H1 (cell line): ENCODE results near the gene UBE2L6. TPM values are rescaled to one million over a fixed set of nuclear protein-coding genes. Genes with fewer than 3 reads are reported as not detected.

Experiments used
- CTCF ChIA-PET: fragments of 300-600 bp; sonication (Branson Sonifier 250); formaldehyde crosslinking; loops from one replicate; lab custom pipeline; 2021; ENCODE audit not compliant: partially characterized antibody; lab: Charles Lee
- POLR2A ChIA-PET: fragments of 300-600 bp; sonication (Branson Sonifier 250); formaldehyde crosslinking; loops from one replicate; lab custom pipeline; 2021; ENCODE audit warnings: inconsistent platforms; ENCODE audit not compliant: partially characterized antibody; lab: Charles Lee
- DNase-seq, 2 experiments: peaks; one replicate each; pipeline versions ENCODE4 v3.0.0 to v3.0.0-alpha.2; 2010 to 2022; ENCODE audit warnings: low spot score in 2 of 2, low read depth in 1 of 2, mixed read lengths in 1 of 2
- FAIRE-seq: peaks from 2 replicates; lab custom pipeline; 2011; peaks lifted over from hg19 to GRCh38; lab: Jason Lieb, UNC
- H2AFZ ChIP-seq: 2 replicates; pipeline ENCODE4 v1.8.1; 2012; ENCODE audit warnings: low read length, inconsistent platforms
- H2AK5ac ChIP-seq: 2 replicates; pipeline ENCODE4 v1.6.1; 2013; ENCODE audit warnings: low read depth, low read length
- H2BK120ac ChIP-seq: replicated peaks from 2 replicates; pipeline ENCODE3; 2013; ENCODE audit warnings: low read depth, low read length, inconsistent platforms
- H2BK12ac ChIP-seq: 2 replicates; pipeline ENCODE4 v1.6.1; 2013; ENCODE audit warnings: low read depth, low read length
- H2BK15ac ChIP-seq: 2 replicates; pipeline ENCODE4 v1.6.1; 2013; ENCODE audit warnings: low read length
- H2BK20ac ChIP-seq: 2 replicates; pipeline ENCODE4 v1.6.1; 2013; ENCODE audit warnings: low read length
- H2BK5ac ChIP-seq: 2 replicates; pipeline ENCODE4 v1.6.1; 2013; ENCODE audit warnings: low read depth, low read length
- H3K14ac ChIP-seq: 2 replicates; pipeline ENCODE4 v1.6.1; 2013; ENCODE audit warnings: inconsistent platforms; ENCODE audit not compliant: insufficient read length
- H3K18ac ChIP-seq: 2 replicates; pipeline ENCODE4 v1.6.1; 2013; ENCODE audit warnings: low read length; ENCODE audit errors: extremely low read depth
- H3K23ac ChIP-seq: 2 replicates; pipeline ENCODE4 v1.6.1; 2013; ENCODE audit warnings: inconsistent platforms; ENCODE audit not compliant: insufficient read length
- H3K23me2 ChIP-seq: 2 replicates; pipeline ENCODE4 v1.6.1; 2013; ENCODE audit warnings: low read depth, low read length
- H3K27ac ChIP-seq: 2 replicates; pipeline ENCODE4 v1.6.1; 2011; ENCODE audit warnings: low read depth, low read length, inconsistent platforms
- H3K27me3 ChIP-seq, 4 experiments: replicated peaks in 1 of 4; 1 replicate in 1 of 4; 2 replicates in 3 of 4; pipeline versions ENCODE4 v1.6.1 to v1.8.1; 2011 to 2013; ENCODE audit warnings: low read length in 3 of 4, mild to moderate bottlenecking in 3 of 4, inconsistent platforms in 2 of 4, mixed read lengths in 2 of 4, moderate library complexity in 1 of 4; ENCODE audit not compliant: control insufficient read depth in 3 of 4, insufficient read depth in 3 of 4; ENCODE audit errors: extremely low read depth in 1 of 4
- H3K36me3 ChIP-seq, 4 experiments: 2 replicates each; pipeline versions ENCODE4 v1.6.1 to v1.8.1; 2011 to 2013; ENCODE audit warnings: mild to moderate bottlenecking in 4 of 4, low read length in 3 of 4, moderate library complexity in 2 of 4, control low read depth in 1 of 4, inconsistent platforms in 1 of 4; ENCODE audit not compliant: insufficient read depth in 4 of 4, control insufficient read depth in 2 of 4
- H3K4ac ChIP-seq: replicated peaks from 2 replicates; pipeline ENCODE3; 2013; ENCODE audit warnings: low read length, low read depth, mixed read lengths, inconsistent platforms; ENCODE audit not compliant: insufficient read length
- H3K4me1 ChIP-seq, 4 experiments: replicated peaks in 1 of 4; 1 replicate in 1 of 4; 2 replicates in 3 of 4; pipeline versions ENCODE4 v1.6.1 to v1.8.1; 2011 to 2013; ENCODE audit warnings: low read length in 3 of 4, inconsistent platforms in 2 of 4, mixed read lengths in 1 of 4; ENCODE audit not compliant: insufficient read depth in 4 of 4, control insufficient read depth in 3 of 4
- H3K4me2 ChIP-seq, 2 experiments: 2 replicates each; pipeline versions ENCODE4 v1.6.1 to v1.8.1; 2011 to 2013; ENCODE audit warnings: low read depth in 2 of 2, low read length in 2 of 2, control low read depth in 1 of 2, inconsistent platforms in 1 of 2, mild to moderate bottlenecking in 1 of 2; ENCODE audit not compliant: insufficient read depth in 1 of 2
- H3K4me3 ChIP-seq, 4 experiments: fragments of 200-600, 300-600 bp in 1 of 4; sonication (generic), shearing (Covaris generic), sonication (Bioruptor Twin) in 1 of 4; 2 replicates each; pipeline versions ENCODE4 v1.5.1 to v1.8.1; 2011 to 2016; ENCODE audit warnings: low read length in 4 of 4, low read depth in 3 of 4, control low read depth in 2 of 4, inconsistent platforms in 2 of 4, mild to moderate bottlenecking in 2 of 4, mixed read lengths in 1 of 4, moderate library complexity in 1 of 4; ENCODE audit not compliant: insufficient read depth in 2 of 4; ENCODE audit errors: extremely low read depth in 1 of 4
- H3K56ac ChIP-seq: replicated peaks from 2 replicates; pipeline ENCODE3; 2013; ENCODE audit warnings: low read depth, mild to moderate bottlenecking, mixed read lengths, low read length, inconsistent platforms; ENCODE audit not compliant: insufficient read length
- H3K79me1 ChIP-seq: 2 replicates; pipeline ENCODE4 v1.6.1; 2013; ENCODE audit warnings: low read depth, low read length, control low read depth
- H3K79me2 ChIP-seq, 2 experiments: 2 replicates each; pipeline versions ENCODE4 v1.6.1 to v1.8.1; 2012 to 2013; ENCODE audit warnings: low read length in 2 of 2, mild to moderate bottlenecking in 2 of 2, inconsistent platforms in 1 of 2; ENCODE audit not compliant: insufficient read depth in 2 of 2, control insufficient read depth in 1 of 2
- H3K9ac ChIP-seq, 4 experiments: replicated peaks in 1 of 4; 1 replicate in 1 of 4; 2 replicates in 3 of 4; pipeline versions ENCODE4 v1.6.1 to v1.8.1; 2011 to 2013; ENCODE audit warnings: low read depth in 3 of 4, low read length in 3 of 4, control low read depth in 2 of 4, mild to moderate bottlenecking in 2 of 4, moderate library complexity in 2 of 4, inconsistent platforms in 1 of 4; ENCODE audit errors: extremely low read depth in 1 of 4
- H3K9me3 ChIP-seq, 2 experiments: 2 replicates each; pipeline versions ENCODE4 v1.6.1 to v1.8.1; 2012 to 2013; ENCODE audit warnings: mild to moderate bottlenecking in 2 of 2, moderate library complexity in 2 of 2, control low read depth in 1 of 2, inconsistent platforms in 1 of 2, low read depth in 1 of 2, low read length in 1 of 2, mixed read lengths in 1 of 2; ENCODE audit not compliant: insufficient read depth in 2 of 2
- H4K20me1 ChIP-seq, 2 experiments: replicated peaks in 1 of 2; 2 replicates each; pipeline versions ENCODE3 to v1.8.1; 2011 to 2013; ENCODE audit warnings: inconsistent platforms in 2 of 2, low read length in 2 of 2, mild to moderate bottlenecking in 1 of 2; ENCODE audit not compliant: insufficient read depth in 2 of 2, control insufficient read depth in 1 of 2
- H4K5ac ChIP-seq: 2 replicates; pipeline ENCODE4 v1.6.1; 2013; ENCODE audit warnings: low read length, low read depth, mixed read lengths, inconsistent platforms; ENCODE audit not compliant: insufficient read length
- H4K8ac ChIP-seq: 2 replicates; pipeline ENCODE4 v1.8.0; 2013; ENCODE audit warnings: mild to moderate bottlenecking, moderate library complexity, low read length, inconsistent platforms; ENCODE audit not compliant: insufficient read depth; ENCODE audit errors: extremely low read depth
- H4K91ac ChIP-seq: replicated peaks from 2 replicates; pipeline ENCODE3; 2013; ENCODE audit warnings: low read length, mixed read lengths, inconsistent platforms; ENCODE audit not compliant: insufficient read length
- CTCF ChIP-seq, 3 experiments: IDR thresholded peaks; 1 replicate in 2 of 3; 2 replicates in 1 of 3; pipeline versions ENCODE4 v1.5.1 to v1.6.1; 2011; ENCODE audit warnings: low read length in 3 of 3, mild to moderate bottlenecking in 3 of 3, inconsistent platforms in 2 of 3, low read depth in 1 of 3, moderate library complexity in 1 of 3; ENCODE audit not compliant: insufficient read depth in 1 of 3; ENCODE audit errors: control extremely low read depth in 1 of 3
- YY1 ChIP-seq: IDR thresholded peaks from 2 replicates; pipeline ENCODE4 v1.6.1; 2011; ENCODE audit warnings: low read depth, mild to moderate bottlenecking, low read length
- WGBS, 2 experiments: shearing (Covaris generic) in 1 of 2; methylation state at CpG; one replicate each; pipeline versions ENCODE4 v1.1.6 to v1.1.7; 2013 to 2015; ENCODE audit warnings: low lambda C conversion rate in 2 of 2, mixed read lengths in 2 of 2, inconsistent platforms in 1 of 2, low coverage in 1 of 2, missing lambda C conversion rate in 1 of 2; ENCODE audit not compliant: insufficient replicate concordance in 2 of 2, insufficient coverage in 1 of 2, insufficient read length in 1 of 2; ENCODE audit errors: extremely low coverage in 1 of 2, missing lambda C conversion rate in 1 of 2; 5-methylcytosine and 5-hydroxymethylcytosine counted together
- polyA plus RNA-seq, 7 experiments: library from polyadenylated mRNA; depleted of rRNA in 3 of 7; stranded (reverse) in 5 of 7; unstranded in 2 of 7; fragments of >200 nt in 5 of 7; fragments of 200-250 nt in 2 of 7; gene quantifications; 1 replicate in 5 of 7; 2 replicates in 1 of 7; 4 replicates in 1 of 7; pipeline versions ENCODE4 v1.2.1 to v1.2.3, GENCODE V29; 2011 to 2013; ENCODE audit warnings: missing spikeins in 2 of 7, mixed read lengths in 2 of 7
- total RNA-seq: library from RNA; stranded (reverse); fragmentation: NEBNext Ultra II Directional; extraction: Animal tissue kit (Norgen Biotek cat#: 25700); gene quantifications from 2 replicates; pipeline ENCODE4 v1.2.1, GENCODE V29; 2021

UBE2L6 gene
- total and polyA plus RNA-seq, 2 of the 8 experiments (the other 6 are each of a cell fraction or from before 2014, with no cell fraction given) = 67.8 to 89.2 TPM

- WGBS, 2 experiments = 88% methylated on average over 12 of the region's 12 CpGs; no CpG with 5 or more reads in 1 of the 2 experiments
- Histone ChIP-seq H3K27ac (no peak overlapping the region), H3K9me3 (no peaks in the 10 kb centered on the region), H3K18ac (no peak overlapping the region), H3K4me2 (peak overlapping the region; percentile 56 to 95), H4K5ac (no peak overlapping the region), H3K23me2 (peaks cover 19% of the 10 kb centered on the region; the same call in 1 of the 2 replicates), H4K91ac (no peak overlapping the region), H3K79me1 (peaks cover 2% of the 10 kb centered on the region; the same call in 1 of the 2 replicates), H2BK15ac (no peak overlapping the region), H3K4ac (no peak overlapping the region), H2BK12ac (no peak overlapping the region), H2BK20ac (no peak overlapping the region), H3K56ac (no peak overlapping the region), H2AK5ac (no peak overlapping the region), H2BK120ac (no peak overlapping the region), H3K27me3 (peaks cover 0 to 21% (median 10%) of the 10 kb centered on the region in 4 experiments; a peak in 4 of 7 replicates), H3K23ac (no peak overlapping the region), H2AFZ (no peak overlapping the region), H3K14ac (no peak overlapping the region), H4K20me1 (peaks cover 2 to 3% of the 10 kb centered on the region in 2 experiments), H3K36me3 (no peaks in the 10 kb centered on the region), H3K4me3 (peak overlapping the region in 2 of 4 experiments; percentile 64 to 76; a peak in 2 of 8 replicates), H3K4me1 (peaks cover 3 to 10% (median 5%) of the 10 kb centered on the region in 4 experiments), H3K9ac (no peak overlapping the region; a peak in 2 of 7 replicates), H2BK5ac (no peak overlapping the region; the same call in 1 of the 2 replicates), H3K79me2 (peaks cover 0 to 22% of the 10 kb centered on the region in 2 experiments; a peak in 3 of 4 replicates), H4K8ac (no peak overlapping the region)
- DNase-seq (no peak), FAIRE-seq (no peak)
- CTCF ChIA-PET = interaction anchor here (0.6 to 25.4 kb wide), 6 partner anchors 15 to 55 kb away, joined by 3 to 1146 read pairs (median 6); partner anchors contain the start of gene TIMM10
- POLR2A ChIA-PET = interaction anchor here (1.1 to 8.4 kb wide), 11 partner anchors 11 to 228 kb away, joined by 3 to 110 read pairs (median 35); partner anchors contain the start of genes RTN4RL2, SELENOH, TIMM10 and YPEL4
- no peak for TF ChIP-seq YY1
- no peak for TF ChIP-seq CTCF (IDR thresholded peaks at IDR 0.05; ENCODE audit: control extremely low read depth in 1 of 3, insufficient read depth in 1 of 3, low read depth in 1 of 3, low read length in 3 of 3)
Observed at GRCh38 chr11:57512646-57513451, 54.6 kb downstream of the UBE2L6 start.
